GM12874 (cell line): ENCODE data around the gene RPS4Y1.

Experiments
- CTCF ChIP-seq: IDR thresholded peaks from 2 replicates; pipeline ENCODE4 v1.5.1; 2011; ENCODE audit warnings: low read depth, mild to moderate bottlenecking, control low read depth, low read length, moderate library complexity; ENCODE audit not compliant: insufficient read depth

The RPS4Y1 gene

DNA sequence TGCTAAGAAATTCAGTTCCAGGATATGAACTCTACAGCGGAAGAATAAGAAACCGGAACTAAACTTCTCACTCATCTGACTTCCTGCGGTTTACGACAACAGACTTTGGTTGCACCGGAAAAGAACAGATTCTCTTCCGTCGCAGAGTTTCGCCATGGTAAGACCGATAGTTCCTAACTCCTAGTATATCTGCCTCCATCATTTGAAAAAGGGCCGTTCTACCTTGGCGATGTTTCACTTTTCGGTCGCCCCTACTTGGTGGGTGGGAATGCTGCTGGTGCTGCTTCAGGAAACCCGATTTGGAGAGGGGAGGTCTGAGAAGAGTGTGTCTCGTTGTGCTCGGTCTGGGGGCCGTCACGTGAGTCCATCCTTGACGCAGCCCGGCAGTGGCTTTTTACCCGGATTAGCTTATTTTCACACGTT, at the start of gene RPS4Y1:
Gene RPS4Y1 (plus strand): TSS at position 132 of the 423 bp plus-strand sequence. CDS start 23 bp downstream, at position 155.
- TF ChIP-seq CTCF = no peak

DNA sequence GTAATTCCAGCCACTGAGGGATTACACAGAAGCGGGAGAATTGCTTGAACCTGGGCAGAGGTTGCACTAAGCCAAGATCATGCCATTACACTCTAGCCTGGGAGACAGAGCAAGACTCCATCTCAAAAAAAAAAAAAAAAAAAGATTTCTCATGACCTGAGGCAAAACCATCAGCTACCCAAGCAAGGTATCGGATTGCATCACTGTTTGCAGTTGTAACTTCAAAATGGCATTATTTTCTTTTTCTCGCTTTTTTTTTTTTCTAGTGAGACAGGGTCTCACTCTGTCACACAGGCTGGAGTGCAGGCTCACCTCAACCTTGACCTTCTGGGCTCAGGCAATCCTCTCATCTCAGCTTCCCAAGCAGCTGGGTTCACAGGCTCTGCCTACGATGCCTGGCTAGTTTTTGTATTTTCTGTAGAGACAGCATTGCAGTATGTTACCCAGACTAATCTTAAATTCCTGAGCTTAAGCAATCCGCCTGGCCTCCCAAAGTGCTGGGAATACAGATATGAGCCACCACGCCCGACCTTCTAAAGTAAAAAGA, 44.4 kb upstream of the RPS4Y1 start:
- no peak for TF ChIP-seq CTCF

DNA sequence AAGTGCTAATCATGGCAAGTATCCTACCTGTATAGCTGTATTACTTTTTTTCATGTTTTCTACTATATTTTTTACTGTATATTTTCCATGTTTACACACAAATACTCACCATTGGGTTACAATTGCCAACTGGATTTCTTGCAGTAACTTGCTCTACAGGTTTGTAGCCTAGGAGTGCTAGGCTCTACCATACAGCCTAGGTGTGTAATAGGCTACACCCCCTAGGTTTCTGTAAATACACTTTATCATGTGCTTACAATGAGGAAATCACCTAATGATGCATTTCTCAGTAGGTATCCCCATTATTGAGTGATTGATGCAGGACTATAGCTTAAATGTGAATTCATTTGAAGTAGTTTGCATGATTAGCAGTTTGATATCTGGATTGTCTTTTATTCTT, 43.4 kb upstream of the RPS4Y1 start:
- TF ChIP-seq CTCF = no peak

- TF ChIP-seq CTCF = 0 out of 2 replicates have a peak, but pooled peaks have one; percentile 9
Measured at GRCh38 chrY:2800246-2800645, 41.2 kb upstream of the RPS4Y1 start.

GRCh38 chrY:2824471-2824870, 16.9 kb upstream of the RPS4Y1 start:
- no peak for TF ChIP-seq CTCF

DNA sequence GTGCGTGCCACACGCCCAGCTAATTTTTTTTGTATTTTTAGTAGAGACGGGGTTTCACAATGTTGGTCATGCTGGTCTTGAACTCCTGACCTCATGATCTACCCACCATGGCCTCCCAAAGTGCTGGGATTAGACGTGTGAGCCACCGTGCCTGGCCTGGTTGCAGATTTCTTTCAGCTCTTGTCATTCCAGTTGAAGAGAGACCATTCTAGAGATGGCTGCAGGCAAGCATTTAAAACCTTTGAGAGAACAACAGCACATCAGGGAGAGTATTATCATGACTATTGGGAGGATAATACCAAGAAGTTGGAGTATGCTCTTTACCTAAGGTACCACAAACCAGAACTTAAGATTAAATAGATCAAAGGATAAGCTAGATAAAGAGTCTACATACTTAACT, 12.9 kb upstream of the RPS4Y1 start:
- no peak for TF ChIP-seq CTCF

- TF ChIP-seq CTCF = no peak
Measured at GRCh38 chrY:2835230-2835629, 6.2 kb upstream of the RPS4Y1 start.
